Astrocyte (in vitro differentiated cells and primary cell): ENCODE data around the gene MEAK7. TPM values are rescaled to one million over a fixed set of nuclear protein-coding genes. Genes with fewer than 3 reads are reported as not detected.

Experiments
- DNase-seq: peaks from one replicate; pipeline ENCODE4 v3.0.0-alpha.2; 2010; ENCODE audit warnings: low read depth
- FAIRE-seq: peaks from 2 replicates; lab custom pipeline; 2011; peaks lifted over from hg19 to GRCh38; lab: Jason Lieb, UNC
- H2AFZ ChIP-seq: 2 replicates; pipeline ENCODE4 v1.6.0; 2012; ENCODE audit warnings: low read depth, low read length, inconsistent platforms
- H3K27ac ChIP-seq: 2 replicates; pipeline ENCODE4 v1.5.1; 2011; ENCODE audit warnings: low read depth, low read length, inconsistent platforms
- H3K27me3 ChIP-seq: 2 replicates; pipeline ENCODE4 v1.6.0; 2011; ENCODE audit warnings: low read length, inconsistent platforms; ENCODE audit not compliant: insufficient read depth
- H3K36me3 ChIP-seq: 2 replicates; pipeline ENCODE4 v1.5.1; 2011; ENCODE audit warnings: low read length, inconsistent platforms; ENCODE audit not compliant: insufficient read depth
- H3K4me1 ChIP-seq: 2 replicates; pipeline ENCODE4 v1.5.1; 2011; ENCODE audit warnings: low read length, inconsistent platforms; ENCODE audit not compliant: insufficient read depth
- H3K4me2 ChIP-seq: 2 replicates; pipeline ENCODE4 v1.6.0; 2012; ENCODE audit warnings: low read length, inconsistent platforms
- H3K4me3 ChIP-seq: 2 replicates; pipeline ENCODE4 v1.5.1; 2011; ENCODE audit warnings: low read depth, mild to moderate bottlenecking, low read length, inconsistent platforms; ENCODE audit not compliant: insufficient read depth
- H3K79me2 ChIP-seq: 2 replicates; pipeline ENCODE4 v1.6.0; 2012; ENCODE audit warnings: mild to moderate bottlenecking, low read length, inconsistent platforms; ENCODE audit not compliant: insufficient read depth
- H3K9ac ChIP-seq: 2 replicates; pipeline ENCODE4 v1.6.0; 2012; ENCODE audit warnings: mild to moderate bottlenecking, low read length, inconsistent platforms
- H3K9me3 ChIP-seq: 2 replicates; pipeline ENCODE4 v1.5.1; 2012; ENCODE audit warnings: low read depth, mild to moderate bottlenecking, low read length, inconsistent platforms; ENCODE audit not compliant: insufficient read depth
- H4K20me1 ChIP-seq: 2 replicates; pipeline ENCODE4 v1.6.0; 2012; ENCODE audit warnings: low read length, inconsistent platforms; ENCODE audit not compliant: insufficient read depth
- H3K27ac Mint-ChIP-seq: one replicate; pipeline ENCODE4 v1.8.0; 2021; ENCODE audit warnings: mild to moderate bottlenecking, mixed read lengths; ENCODE audit not compliant: unreplicated experiment
- H3K27me3 Mint-ChIP-seq: one replicate; pipeline ENCODE4 v1.8.0; 2021; ENCODE audit warnings: low read depth, mixed read lengths; ENCODE audit not compliant: unreplicated experiment
- H3K36me3 Mint-ChIP-seq: one replicate; pipeline ENCODE4 v1.8.0; 2021; ENCODE audit warnings: low read depth, mixed read lengths; ENCODE audit not compliant: unreplicated experiment
- H3K4me1 Mint-ChIP-seq: one replicate; pipeline ENCODE4 v1.8.0; 2021; ENCODE audit warnings: low read depth, mixed read lengths; ENCODE audit not compliant: unreplicated experiment
- H3K4me3 Mint-ChIP-seq: one replicate; pipeline ENCODE4 v1.8.0; 2021; ENCODE audit warnings: mild to moderate bottlenecking, moderate library complexity, mixed read lengths; ENCODE audit not compliant: unreplicated experiment
- H3K9me3 Mint-ChIP-seq: one replicate; pipeline ENCODE4 v1.8.0; 2021; ENCODE audit warnings: mild to moderate bottlenecking, mixed read lengths; ENCODE audit not compliant: unreplicated experiment
- EZH2 ChIP-seq: IDR thresholded peaks from 2 replicates; pipeline ENCODE4 v1.6.1; 2012; ENCODE audit warnings: mild to moderate bottlenecking, low read length, inconsistent platforms; ENCODE audit not compliant: insufficient read depth
- total RNA-seq: library from RNA; stranded (reverse); gene quantifications from 2 replicates; pipeline ENCODE4 v1.2.1, GENCODE V29; 2021
- TF ChIP-seq, protein P1 (sequence below): IDR thresholded peaks from 2 replicates; pipeline ENCODE4 v1.5.1; 2011; ENCODE audit warnings: low read depth, mild to moderate bottlenecking, inconsistent platforms, low read length, moderate library complexity; ENCODE audit not compliant: insufficient read depth

MEAK7 gene
- total RNA-seq, 1 donor from 2014 or later, result 41.3 TPM

DNA sequence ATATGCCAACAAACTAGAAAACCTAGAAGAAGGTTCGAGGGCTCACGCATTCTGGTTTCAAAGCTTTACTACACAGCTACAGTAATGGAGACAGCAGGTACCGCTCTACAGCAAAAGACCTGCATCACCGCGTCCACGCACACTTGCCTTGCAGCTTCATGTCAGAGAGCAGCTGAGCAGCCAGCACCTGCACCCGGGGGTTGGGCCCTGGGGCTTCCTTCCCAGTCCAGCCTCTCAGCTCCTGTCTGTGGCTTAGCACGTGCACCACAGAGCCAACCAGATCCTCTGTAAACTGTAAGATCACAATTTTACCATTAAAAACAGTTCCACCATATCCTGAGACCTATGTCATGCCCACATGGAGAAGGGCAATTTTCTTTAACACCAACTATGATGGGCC lies 15.3 kb downstream of the MEAK7 start:
- Histone ChIP-seq H4K20me1 (peaks cover 22% of the 10 kb centered on the region), H3K9me3 (no peaks in the 10 kb centered on the region), H3K4me1 (no peaks in the 10 kb centered on the region), H3K4me2 (no peak overlapping the region), H3K27ac (no peak overlapping the region), H3K9ac (no peak overlapping the region), H2AFZ (no peak overlapping the region), H3K27me3 (no peaks in the 10 kb centered on the region), H3K79me2 (no peaks in the 10 kb centered on the region), H3K4me3 (no peak overlapping the region), H3K36me3 (peaks cover 55% of the 10 kb centered on the region)
- no peak for TF ChIP-seq EZH2
- TF ChIP-seq, protein P1, sequence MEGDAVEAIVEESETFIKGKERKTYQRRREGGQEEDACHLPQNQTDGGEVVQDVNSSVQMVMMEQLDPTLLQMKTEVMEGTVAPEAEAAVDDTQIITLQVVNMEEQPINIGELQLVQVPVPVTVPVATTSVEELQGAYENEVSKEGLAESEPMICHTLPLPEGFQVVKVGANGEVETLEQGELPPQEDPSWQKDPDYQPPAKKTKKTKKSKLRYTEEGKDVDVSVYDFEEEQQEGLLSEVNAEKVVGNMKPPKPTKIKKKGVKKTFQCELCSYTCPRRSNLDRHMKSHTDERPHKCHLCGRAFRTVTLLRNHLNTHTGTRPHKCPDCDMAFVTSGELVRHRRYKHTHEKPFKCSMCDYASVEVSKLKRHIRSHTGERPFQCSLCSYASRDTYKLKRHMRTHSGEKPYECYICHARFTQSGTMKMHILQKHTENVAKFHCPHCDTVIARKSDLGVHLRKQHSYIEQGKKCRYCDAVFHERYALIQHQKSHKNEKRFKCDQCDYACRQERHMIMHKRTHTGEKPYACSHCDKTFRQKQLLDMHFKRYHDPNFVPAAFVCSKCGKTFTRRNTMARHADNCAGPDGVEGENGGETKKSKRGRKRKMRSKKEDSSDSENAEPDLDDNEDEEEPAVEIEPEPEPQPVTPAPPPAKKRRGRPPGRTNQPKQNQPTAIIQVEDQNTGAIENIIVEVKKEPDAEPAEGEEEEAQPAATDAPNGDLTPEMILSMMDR, result no peak
- Mint-ChIP-seq H3K36me3 (peaks cover 21% of the 10 kb centered on the region), H3K27me3 (no peaks in the 10 kb centered on the region), H3K4me1 (no peaks in the 10 kb centered on the region), H3K9me3 (peaks cover 2% of the 10 kb centered on the region), H3K27ac (no peak overlapping the region), H3K4me3 (no peak overlapping the region)
- no peak for DNase-seq
- no peak for FAIRE-seq

DNA sequence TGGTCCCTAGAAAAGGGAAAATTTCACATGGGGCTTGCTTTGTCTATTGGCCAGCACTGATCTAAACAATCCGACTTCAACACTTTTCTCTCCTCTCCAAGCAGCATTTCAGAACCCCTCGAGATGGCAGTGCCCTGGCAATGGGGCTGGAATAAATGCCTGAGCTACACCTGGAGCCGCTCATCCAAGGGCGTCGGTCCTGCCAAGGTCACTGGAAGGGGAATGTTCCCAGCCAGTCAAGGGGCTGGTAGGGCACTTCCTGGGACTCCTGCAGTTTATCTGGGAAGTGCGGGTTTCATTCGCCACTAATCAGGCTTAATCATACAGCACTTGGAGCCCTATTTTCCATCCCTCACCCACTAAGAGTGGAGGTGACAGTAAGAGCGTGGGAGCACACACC lies 17.1 kb downstream of the MEAK7 start:
- Mint-ChIP-seq H3K27me3 (no peaks in the 10 kb centered on the region), H3K4me3 (no peak overlapping the region), H3K9me3 (no peaks in the 10 kb centered on the region), H3K36me3 (peaks cover 10% of the 10 kb centered on the region), H3K27ac (no peak overlapping the region), H3K4me1 (no peaks in the 10 kb centered on the region)
- TF ChIP-seq EZH2, result no peak
- TF ChIP-seq, protein P1, result no peak
- H2AFZ ChIP-seq, result no peak overlapping the region
- no peak overlapping the region for H3K4me2 ChIP-seq
- no peak overlapping the region for H3K9ac ChIP-seq
- no peaks in the 10 kb centered on the region for H3K79me2 ChIP-seq
- H3K27me3 ChIP-seq, result no peaks in the 10 kb centered on the region
- no peaks in the 10 kb centered on the region for H3K9me3 ChIP-seq
- H3K27ac ChIP-seq, result no peak overlapping the region
- DNase-seq (no peak), FAIRE-seq (no peak)
- H3K36me3 ChIP-seq, result peaks cover 43% of the 10 kb centered on the region
- no peaks in the 10 kb centered on the region for H3K4me1 ChIP-seq
- H3K4me3 ChIP-seq, result no peak overlapping the region
- peaks cover 40% of the 10 kb centered on the region for H4K20me1 ChIP-seq

DNA sequence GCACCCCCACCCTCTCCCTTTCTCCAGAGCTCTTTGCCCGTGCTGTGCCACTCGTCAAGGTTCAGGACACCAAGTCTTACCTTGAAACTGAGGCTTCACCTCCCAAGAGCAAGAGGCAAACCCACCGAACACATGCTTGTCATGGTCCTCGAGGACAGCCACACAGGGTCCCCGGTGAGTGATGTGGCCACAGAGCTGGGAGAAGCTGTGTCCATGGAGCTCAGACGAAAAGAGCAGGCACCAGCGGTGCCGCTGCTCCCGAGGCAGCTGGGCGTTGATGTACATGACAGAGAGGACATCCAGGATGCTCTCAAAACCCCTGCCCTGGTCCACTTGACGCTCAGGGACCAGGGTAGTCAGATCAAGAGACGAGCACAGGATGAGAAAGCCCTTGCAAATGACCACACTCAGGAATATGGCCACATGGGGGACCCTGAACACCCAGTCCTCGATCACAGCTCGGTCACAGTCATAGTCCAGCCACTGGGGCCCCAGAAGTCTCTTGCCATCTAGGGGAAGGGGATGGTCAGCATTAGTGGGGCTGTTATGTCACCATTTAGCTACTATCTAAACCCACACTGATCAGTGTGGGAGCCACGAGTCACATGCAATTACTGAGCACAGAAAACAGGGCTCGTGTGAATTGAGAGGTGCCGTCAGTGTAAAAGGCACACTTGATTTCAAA lies 17.8 kb downstream of the MEAK7 start:
- Histone ChIP-seq H4K20me1 (peaks cover 42% of the 10 kb centered on the region), H3K9me3 (no peaks in the 10 kb centered on the region), H3K36me3 (peaks cover 40% of the 10 kb centered on the region), H3K4me3 (no peak overlapping the region), H3K27ac (no peak overlapping the region), H3K4me1 (no peaks in the 10 kb centered on the region), H3K27me3 (no peaks in the 10 kb centered on the region), H2AFZ (no peak overlapping the region), H3K4me2 (no peak overlapping the region), H3K9ac (no peak overlapping the region), H3K79me2 (no peaks in the 10 kb centered on the region)
- DNase-seq, result no peak
- Mint-ChIP-seq H3K4me1 (no peaks in the 10 kb centered on the region), H3K27ac (no peak overlapping the region), H3K9me3 (no peaks in the 10 kb centered on the region), H3K36me3 (peaks cover 10% of the 10 kb centered on the region), H3K4me3 (no peak overlapping the region), H3K27me3 (no peaks in the 10 kb centered on the region)
- no peak for FAIRE-seq
- no peak for TF ChIP-seq EZH2
- TF ChIP-seq, protein P1, result no peak
